WI38 (cell line): Measurements from ENCODE around the gene DIMT1.

Source experiments
- H3K4me3 ChIP-seq: 2 replicates; pipeline ENCODE4 v1.5.1; 2011; ENCODE audit warnings: low read depth, mild to moderate bottlenecking, control low read depth, low read length
- CTCF ChIP-seq: IDR thresholded peaks from 2 replicates; pipeline ENCODE4 v1.5.1; 2012; ENCODE audit warnings: low read depth, mild to moderate bottlenecking, control low read depth, low read length

The DIMT1 gene

GRCh38 chr5:62386824-62387223, 16.9 kb downstream of the DIMT1 start:
- no peak for TF ChIP-seq CTCF
- no peak overlapping the region for H3K4me3 ChIP-seq

- no peak for TF ChIP-seq CTCF
- no peak overlapping the region for H3K4me3 ChIP-seq
Measured at GRCh38 chr5:62385816-62386400, 17.8 kb downstream of the DIMT1 start.

- H3K4me3 ChIP-seq = no peak overlapping the region
- no peak for TF ChIP-seq CTCF
Measured at GRCh38 chr5:62385131-62385530, 18.6 kb downstream of the DIMT1 start.

GRCh38 chr5:62376064-62376463, 27.6 kb downstream of the DIMT1 start:
- no peak for TF ChIP-seq CTCF
- H3K4me3 ChIP-seq = no peak overlapping the region

- TF ChIP-seq CTCF = no peak
- H3K4me3 ChIP-seq = no peak overlapping the region
Measured at GRCh38 chr5:62375627-62376026, 28.1 kb downstream of the DIMT1 start.

- no peak overlapping the region for H3K4me3 ChIP-seq
- TF ChIP-seq CTCF = no peak
Measured at GRCh38 chr5:62374090-62374489, 29.6 kb downstream of the DIMT1 start.

GRCh38 chr5:62373382-62373781, 30.3 kb downstream of the DIMT1 start:
- TF ChIP-seq CTCF = no peak
- no peak overlapping the region for H3K4me3 ChIP-seq
